Adipose tissue (tissue), 3 donors: Measurements from ENCODE around the gene TRIM58. TPM values are rescaled to one million over a fixed set of nuclear protein-coding genes. Genes with fewer than 3 reads are reported as not detected.

Experiments
- H3K27ac ChIP-seq: one replicate; pipeline ENCODE4 v1.5.1; 2013; ENCODE audit warnings: low read depth, low read length
- WGBS, 3 donors: extraction: QIAGEN DNeasy Blood & Tissue Kit; methylation state at CpG; one replicate each; pipeline ENCODE4 v1.1.7; 2013; 5-methylcytosine and 5-hydroxymethylcytosine counted together
- polyA plus RNA-seq, 3 donors: library from polyadenylated mRNA; stranded (reverse); fragments of 200-250 nt; gene quantifications; one replicate each; pipeline ENCODE4 v1.2.3, GENCODE V29; 2013
- donor health status: healthy with polysubstance abuse.
- donor health status: Bipolar disorder and iron deficiency.
- donor health status: healthy.

Gene TRIM58
- polyA plus RNA-seq, 3 donors: 0.10 to 0.34 (median 0.11) TPM

GRCh38 chr1:247862756-247863155 is 5.8 kb downstream of the TRIM58 start:
- no peak overlapping the region for H3K27ac ChIP-seq
- 62 to 85% (median 82%) methylated on average over 4 of the region's 4 CpGs for WGBS, 3 donors

GRCh38 chr1:247864644-247865043 is 7.7 kb downstream of the TRIM58 start:
- H3K27ac ChIP-seq: no peak overlapping the region

GRCh38 chr1:247865416-247865815 is 8.4 kb downstream of the TRIM58 start:
- H3K27ac ChIP-seq: no peak overlapping the region
- 74 to 77% (median 74%) methylated on average over 6 of the region's 6 CpGs for WGBS, 3 donors

More at GRCh38 chr1:247864644-247865043, 7.7 kb downstream of the TRIM58 start:
- WGBS, 3 donors: 82 to 91% (median 90%) methylated on average over 17 of the region's 17 CpGs

GRCh38 chr1:247883346-247883745 is 26.4 kb downstream of the TRIM58 start:
- 74 to 88% (median 81%) methylated on average over 9 of the region's 9 CpGs for WGBS, 3 donors
- no peak overlapping the region for H3K27ac ChIP-seq

GRCh38 chr1:247884797-247885413 is 27.9 kb downstream of the TRIM58 start:
- no peak overlapping the region for H3K27ac ChIP-seq
- WGBS, 3 donors: 83 to 89% (median 89%) methylated on average over 10 of the region's 10 CpGs

- H3K27ac ChIP-seq: no peak within 1 kb of the TSS
- 44% methylated on average over 2 of the region's 2 CpGs for WGBS, 3 donors
Observed at GRCh38 chr1:247895163-247895637, 38.2 kb downstream of the TRIM58 start, which contains the start of gene OR2W3. Gene OR2W3 (plus strand): TSS chr1:247895587. CDS start chr1:247895587, 0 bp downstream.

GRCh38 chr1:247895976-247896375 is 39.0 kb downstream of the TRIM58 start:
- WGBS, 3 donors: 88 to 91% (median 91%) methylated on average over 14 of the region's 14 CpGs
- no peak overlapping the region for H3K27ac ChIP-seq

GRCh38 chr1:247904122-247904521 is 47.1 kb downstream of the TRIM58 start:
- WGBS, 3 donors: 71 to 87% (median 79%) methylated on average over 6 of the region's 6 CpGs
- no peak overlapping the region for H3K27ac ChIP-seq

GRCh38 chr1:247905181-247905580 is 48.2 kb downstream of the TRIM58 start:
- WGBS, 3 donors: 82 to 88% (median 83%) methylated on average over 13 of the region's 13 CpGs
- no peak overlapping the region for H3K27ac ChIP-seq

- no peak overlapping the region for H3K27ac ChIP-seq
- WGBS, 3 donors: 39 to 71% (median 44%) methylated on average over 9 of the region's 9 CpGs
Observed at GRCh38 chr1:247905910-247906503, 49.0 kb downstream of the TRIM58 start.

GRCh38 chr1:247906504-247907047 is 49.6 kb downstream of the TRIM58 start:
- WGBS, 3 donors: 21 to 49% (median 23%) methylated on average over 7 of the region's 7 CpGs
- no peak overlapping the region for H3K27ac ChIP-seq

GRCh38 chr1:247908766-247909165 is 51.8 kb downstream of the TRIM58 start:
- no peak overlapping the region for H3K27ac ChIP-seq
- 56 to 66% (median 62%) methylated on average over 5 of the region's 5 CpGs for WGBS, 3 donors

- 69 to 81% (median 77%) methylated on average over 2 of the region's 2 CpGs for WGBS, 3 donors
- H3K27ac ChIP-seq: no peak overlapping the region
Observed at GRCh38 chr1:247913786-247914185, 56.8 kb downstream of the TRIM58 start.

GRCh38 chr1:247914941-247915662 is 58.1 kb downstream of the TRIM58 start:
- H3K27ac ChIP-seq: no peak overlapping the region
- WGBS, 3 donors: 48 to 53% (median 52%) methylated on average over 4 of the region's 4 CpGs

GRCh38 chr1:247919952-247920351 is 63.0 kb downstream of the TRIM58 start, which contains the start of gene OR2T8:
Gene OR2T8 (plus strand): TSS chr1:247920252. CDS start chr1:247921018, 766 bp downstream.
- 73 to 94% (median 80%) methylated on average over 2 of the region's 2 CpGs for WGBS, 3 donors
- no peak within 1 kb of the TSS for H3K27ac ChIP-seq

- H3K27ac ChIP-seq: no peak overlapping the region
- WGBS, 3 donors: 51 to 77% (median 65%) methylated on average over 3 of the region's 3 CpGs
Observed at GRCh38 chr1:247923941-247924340, 67.0 kb downstream of the TRIM58 start.

- no peak within 1 kb of the TSS for H3K27ac ChIP-seq
- 79 to 91% (median 85%) methylated on average over 9 of the region's 9 CpGs for WGBS, 3 donors
Observed at GRCh38 chr1:247924868-247925267, 67.9 kb downstream of the TRIM58 start, which contains the start of gene OR2AJ1. Gene OR2AJ1 (plus strand): TSS chr1:247924889. CDS start chr1:247933769, 8,880 bp downstream.
